WTC11 (cell line): ENCODE results near the gene KIR2DL4.
"Not testable (repeated sequence)": the region's sequence is repeated elsewhere in the genome, so short reads cannot be mapped to it uniquely, and the experiment has no call there.

Source experiments
- ATF3 ChIP-seq: sonication (generic); formaldehyde crosslinking; conservative IDR thresholded peaks from 2 replicates; pipeline ENCODE4 v1.8.1; 2022; ENCODE audit warnings: mild to moderate bottlenecking, missing genetic modification reagents
- ETV6 ChIP-seq: sonication (generic); formaldehyde crosslinking; IDR thresholded peaks from 2 replicates; pipeline ENCODE4 v1.8.1; 2022; ENCODE audit warnings: mild to moderate bottlenecking, missing genetic modification reagents
- IRF2 ChIP-seq: sonication (generic); formaldehyde crosslinking; IDR thresholded peaks from 2 replicates; pipeline ENCODE4 v1.8.0; 2022; ENCODE audit warnings: low read depth, missing genetic modification reagents, borderline replicate concordance
- TCF7 ChIP-seq: sonication (generic); formaldehyde crosslinking; IDR thresholded peaks from 2 replicates; pipeline ENCODE4 v1.8.0; 2022; ENCODE audit warnings: mild to moderate bottlenecking, low read depth, missing genetic modification reagents, moderate library complexity
- TP53 ChIP-seq: sonication (generic); formaldehyde crosslinking; IDR thresholded peaks from 2 replicates; pipeline ENCODE4 v1.8.1; 2023; ENCODE audit warnings: mild to moderate bottlenecking, missing genetic modification reagents
- ZNF512 ChIP-seq: sonication (generic); formaldehyde crosslinking; IDR thresholded peaks from 2 replicates; pipeline ENCODE4 v1.8.1; 2022; ENCODE audit warnings: missing genetic modification reagents, borderline replicate concordance
- TF ChIP-seq, protein P1 (sequence below): fragments of 200-600 bp; IDR thresholded peaks from 2 replicates; pipeline ENCODE4 v1.8.0; 2022; ENCODE audit warnings: antibody characterized with exemption
- TF ChIP-seq, protein P2 (sequence below): sonication (generic); formaldehyde crosslinking; IDR thresholded peaks from 2 replicates; pipeline ENCODE4 v1.8.1; 2023; ENCODE audit warnings: mild to moderate bottlenecking, missing genetic modification reagents, moderate library complexity
- TF ChIP-seq, protein P3 (sequence below): sonication (generic); formaldehyde crosslinking; IDR thresholded peaks from 2 replicates; pipeline ENCODE4 v1.8.1; 2023; ENCODE audit warnings: mild to moderate bottlenecking, missing genetic modification reagents, moderate library complexity

DNA sequence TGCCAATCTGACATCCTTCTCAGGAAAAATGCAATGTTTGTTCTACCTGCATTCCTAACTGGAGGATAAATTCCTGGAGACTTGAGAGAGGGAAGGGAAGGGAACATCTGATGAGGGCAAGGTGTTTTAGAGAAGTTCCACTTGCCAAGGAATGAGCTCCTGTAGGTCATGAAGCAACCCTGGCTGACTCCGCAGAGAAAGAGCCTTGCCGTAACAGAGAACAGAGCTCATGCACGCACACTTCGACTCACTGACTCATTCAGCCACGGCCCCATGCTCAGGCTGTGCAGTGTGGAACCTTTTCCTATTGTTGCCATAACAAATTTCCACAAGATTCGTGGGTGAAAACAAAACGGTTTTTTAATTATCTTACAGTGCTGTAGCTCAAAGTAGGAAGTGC is 24.5 kb upstream of the KIR2DL4 start:
- TF ChIP-seq ZNF512 (CRISPR knock-in tag); TCF7 (CRISPR knock-in tag); IRF2 (CRISPR knock-in tag); ETV6 (CRISPR knock-in tag); TP53; ATF3: not testable (repeated sequence)
- TF ChIP-seq, protein P1, sequence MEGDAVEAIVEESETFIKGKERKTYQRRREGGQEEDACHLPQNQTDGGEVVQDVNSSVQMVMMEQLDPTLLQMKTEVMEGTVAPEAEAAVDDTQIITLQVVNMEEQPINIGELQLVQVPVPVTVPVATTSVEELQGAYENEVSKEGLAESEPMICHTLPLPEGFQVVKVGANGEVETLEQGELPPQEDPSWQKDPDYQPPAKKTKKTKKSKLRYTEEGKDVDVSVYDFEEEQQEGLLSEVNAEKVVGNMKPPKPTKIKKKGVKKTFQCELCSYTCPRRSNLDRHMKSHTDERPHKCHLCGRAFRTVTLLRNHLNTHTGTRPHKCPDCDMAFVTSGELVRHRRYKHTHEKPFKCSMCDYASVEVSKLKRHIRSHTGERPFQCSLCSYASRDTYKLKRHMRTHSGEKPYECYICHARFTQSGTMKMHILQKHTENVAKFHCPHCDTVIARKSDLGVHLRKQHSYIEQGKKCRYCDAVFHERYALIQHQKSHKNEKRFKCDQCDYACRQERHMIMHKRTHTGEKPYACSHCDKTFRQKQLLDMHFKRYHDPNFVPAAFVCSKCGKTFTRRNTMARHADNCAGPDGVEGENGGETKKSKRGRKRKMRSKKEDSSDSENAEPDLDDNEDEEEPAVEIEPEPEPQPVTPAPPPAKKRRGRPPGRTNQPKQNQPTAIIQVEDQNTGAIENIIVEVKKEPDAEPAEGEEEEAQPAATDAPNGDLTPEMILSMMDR: not testable (repeated sequence)
- TF ChIP-seq, protein P2, sequence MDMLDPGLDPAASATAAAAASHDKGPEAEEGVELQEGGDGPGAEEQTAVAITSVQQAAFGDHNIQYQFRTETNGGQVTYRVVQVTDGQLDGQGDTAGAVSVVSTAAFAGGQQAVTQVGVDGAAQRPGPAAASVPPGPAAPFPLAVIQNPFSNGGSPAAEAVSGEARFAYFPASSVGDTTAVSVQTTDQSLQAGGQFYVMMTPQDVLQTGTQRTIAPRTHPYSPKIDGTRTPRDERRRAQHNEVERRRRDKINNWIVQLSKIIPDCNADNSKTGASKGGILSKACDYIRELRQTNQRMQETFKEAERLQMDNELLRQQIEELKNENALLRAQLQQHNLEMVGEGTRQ (CRISPR knock-in tag): not testable (repeated sequence)
- TF ChIP-seq, protein P3, sequence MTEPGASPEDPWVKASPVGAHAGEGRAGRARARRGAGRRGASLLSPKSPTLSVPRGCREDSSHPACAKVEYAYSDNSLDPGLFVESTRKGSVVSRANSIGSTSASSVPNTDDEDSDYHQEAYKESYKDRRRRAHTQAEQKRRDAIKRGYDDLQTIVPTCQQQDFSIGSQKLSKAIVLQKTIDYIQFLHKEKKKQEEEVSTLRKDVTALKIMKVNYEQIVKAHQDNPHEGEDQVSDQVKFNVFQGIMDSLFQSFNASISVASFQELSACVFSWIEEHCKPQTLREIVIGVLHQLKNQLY (CRISPR knock-in tag): not testable (repeated sequence)
